Astrocyte of the spinal cord (primary cell): ENCODE data around the gene SLC9A9.

Experiments
- DNase-seq: peaks from one replicate; pipeline ENCODE4 v3.0.0; 2011; ENCODE audit warnings: low read depth, low spot score
- H3K4me3 ChIP-seq: 2 replicates; pipeline ENCODE4 v1.5.1; 2011; ENCODE audit warnings: low read depth, mild to moderate bottlenecking, low read length, moderate library complexity
- in situ Hi-C: cut with HindIII; loops from 2 replicates; pipeline ENCODE4 v1.10.0; 2017; ENCODE audit warnings: low sequenced_read_pairs
- TF ChIP-seq, protein P1 (sequence below): IDR thresholded peaks from 2 replicates; pipeline ENCODE4 v1.5.1; 2012; ENCODE audit warnings: low read depth, mild to moderate bottlenecking, low read length, inconsistent platforms

The SLC9A9 gene

DNA sequence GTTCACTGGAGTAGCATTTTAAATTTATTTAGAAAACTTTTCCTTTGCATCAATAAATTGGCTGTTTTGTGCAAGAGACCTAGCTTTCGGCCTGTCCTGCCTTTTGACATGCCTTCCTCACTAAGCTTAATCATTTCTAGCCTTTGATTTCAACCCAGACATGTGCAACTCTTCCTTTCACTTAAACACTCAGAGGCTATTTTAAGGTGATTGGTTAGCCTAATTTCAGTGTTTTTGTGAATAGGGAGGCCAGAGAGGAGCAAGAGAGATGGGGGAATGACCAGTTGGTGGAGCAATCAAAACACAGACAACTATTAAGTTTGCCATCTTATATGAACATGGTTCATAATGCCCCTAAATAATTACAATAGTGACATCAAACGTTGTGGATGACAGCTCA, 333.4 kb downstream of the SLC9A9 start:
- in situ Hi-C loops = no loop called here

DNA sequence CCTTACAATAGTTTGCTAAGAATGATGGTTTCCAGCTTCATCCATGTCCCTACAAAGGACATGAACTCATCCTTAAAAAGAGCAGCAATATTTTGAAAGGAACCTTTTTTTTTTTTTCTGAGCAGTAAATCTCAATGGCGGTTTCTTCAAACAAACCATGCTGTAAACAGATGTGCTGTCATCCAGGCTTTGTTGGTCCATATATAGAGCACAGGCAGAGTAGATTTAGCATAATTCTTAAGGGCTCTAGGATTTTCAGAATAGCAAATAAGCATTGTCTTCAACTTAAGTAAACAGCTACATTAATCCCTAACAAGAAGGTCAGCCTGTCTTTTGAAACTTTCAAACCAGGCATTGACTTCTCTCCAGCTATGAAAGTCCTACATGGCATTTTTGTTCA, 334.2 kb downstream of the SLC9A9 start:
- TF ChIP-seq, protein P1, sequence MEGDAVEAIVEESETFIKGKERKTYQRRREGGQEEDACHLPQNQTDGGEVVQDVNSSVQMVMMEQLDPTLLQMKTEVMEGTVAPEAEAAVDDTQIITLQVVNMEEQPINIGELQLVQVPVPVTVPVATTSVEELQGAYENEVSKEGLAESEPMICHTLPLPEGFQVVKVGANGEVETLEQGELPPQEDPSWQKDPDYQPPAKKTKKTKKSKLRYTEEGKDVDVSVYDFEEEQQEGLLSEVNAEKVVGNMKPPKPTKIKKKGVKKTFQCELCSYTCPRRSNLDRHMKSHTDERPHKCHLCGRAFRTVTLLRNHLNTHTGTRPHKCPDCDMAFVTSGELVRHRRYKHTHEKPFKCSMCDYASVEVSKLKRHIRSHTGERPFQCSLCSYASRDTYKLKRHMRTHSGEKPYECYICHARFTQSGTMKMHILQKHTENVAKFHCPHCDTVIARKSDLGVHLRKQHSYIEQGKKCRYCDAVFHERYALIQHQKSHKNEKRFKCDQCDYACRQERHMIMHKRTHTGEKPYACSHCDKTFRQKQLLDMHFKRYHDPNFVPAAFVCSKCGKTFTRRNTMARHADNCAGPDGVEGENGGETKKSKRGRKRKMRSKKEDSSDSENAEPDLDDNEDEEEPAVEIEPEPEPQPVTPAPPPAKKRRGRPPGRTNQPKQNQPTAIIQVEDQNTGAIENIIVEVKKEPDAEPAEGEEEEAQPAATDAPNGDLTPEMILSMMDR = no peak
- no peak overlapping the region for H3K4me3 ChIP-seq
- in situ Hi-C loops = no loop called here
- DNase-seq = no peak

More for the DNA sequence above, 333.4 kb downstream of the SLC9A9 start:
- TF ChIP-seq, protein P1 = no peak
- no peak overlapping the region for H3K4me3 ChIP-seq
- DNase-seq = no peak

DNA sequence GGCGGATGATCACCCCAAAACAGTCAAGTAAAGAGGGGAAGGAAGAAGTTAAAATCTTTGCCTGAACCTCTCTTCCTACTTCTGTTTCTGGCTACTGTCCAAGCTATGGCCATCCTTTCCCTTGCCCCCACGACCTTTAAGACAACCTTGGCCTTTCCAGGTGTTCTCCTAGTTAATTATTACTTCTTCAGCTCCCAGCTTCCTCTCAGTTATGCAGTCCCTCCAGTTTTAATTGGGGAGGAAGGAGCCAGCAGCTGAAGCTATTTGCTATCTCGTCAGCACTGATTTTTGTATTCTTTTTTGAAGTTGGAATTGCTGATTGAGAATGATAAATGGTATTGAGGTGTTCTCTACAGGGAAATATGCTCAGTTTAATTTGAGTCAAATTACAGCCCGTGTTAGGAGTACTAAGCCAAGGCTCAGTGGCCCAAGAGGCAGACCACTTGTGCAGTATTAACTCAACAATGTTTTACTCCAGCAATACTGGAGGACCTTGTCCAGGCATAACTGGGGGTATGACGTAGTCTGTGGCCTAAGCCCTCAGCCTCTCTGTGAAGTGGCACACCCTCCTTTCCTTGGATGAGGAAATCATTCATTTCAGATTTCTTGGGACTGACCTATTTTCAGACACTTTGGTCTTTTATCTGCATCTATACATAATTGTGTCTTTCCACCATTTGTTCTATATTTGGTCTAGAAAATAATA, 336.9 kb downstream of the SLC9A9 start:
- TF ChIP-seq, protein P1 = no peak
- in situ Hi-C loops = no loop called here
- DNase-seq = no peak
- H3K4me3 ChIP-seq = no peak overlapping the region

DNA sequence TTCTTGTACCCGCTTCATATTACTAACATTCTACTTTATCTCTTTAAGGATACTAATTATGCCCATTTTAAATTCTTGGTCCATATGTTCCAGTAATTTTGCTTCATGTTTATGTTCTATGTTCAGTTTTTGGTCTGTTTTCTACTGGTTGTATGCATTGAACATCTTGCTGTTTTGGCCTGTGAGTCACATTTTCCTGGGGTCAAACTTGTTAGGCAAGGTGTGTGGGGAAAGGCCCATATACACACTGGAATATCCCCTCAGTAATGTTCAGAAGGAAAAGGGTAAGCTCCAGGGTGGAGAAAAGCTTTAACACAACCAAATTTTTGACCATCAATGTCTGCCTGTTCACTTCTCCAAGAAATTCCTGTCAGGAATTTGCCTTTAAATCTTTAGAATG, 337.7 kb downstream of the SLC9A9 start:
- no peak for DNase-seq
- TF ChIP-seq, protein P1 = no peak
- H3K4me3 ChIP-seq = no peak overlapping the region
- in situ Hi-C loops = no loop called here

DNA sequence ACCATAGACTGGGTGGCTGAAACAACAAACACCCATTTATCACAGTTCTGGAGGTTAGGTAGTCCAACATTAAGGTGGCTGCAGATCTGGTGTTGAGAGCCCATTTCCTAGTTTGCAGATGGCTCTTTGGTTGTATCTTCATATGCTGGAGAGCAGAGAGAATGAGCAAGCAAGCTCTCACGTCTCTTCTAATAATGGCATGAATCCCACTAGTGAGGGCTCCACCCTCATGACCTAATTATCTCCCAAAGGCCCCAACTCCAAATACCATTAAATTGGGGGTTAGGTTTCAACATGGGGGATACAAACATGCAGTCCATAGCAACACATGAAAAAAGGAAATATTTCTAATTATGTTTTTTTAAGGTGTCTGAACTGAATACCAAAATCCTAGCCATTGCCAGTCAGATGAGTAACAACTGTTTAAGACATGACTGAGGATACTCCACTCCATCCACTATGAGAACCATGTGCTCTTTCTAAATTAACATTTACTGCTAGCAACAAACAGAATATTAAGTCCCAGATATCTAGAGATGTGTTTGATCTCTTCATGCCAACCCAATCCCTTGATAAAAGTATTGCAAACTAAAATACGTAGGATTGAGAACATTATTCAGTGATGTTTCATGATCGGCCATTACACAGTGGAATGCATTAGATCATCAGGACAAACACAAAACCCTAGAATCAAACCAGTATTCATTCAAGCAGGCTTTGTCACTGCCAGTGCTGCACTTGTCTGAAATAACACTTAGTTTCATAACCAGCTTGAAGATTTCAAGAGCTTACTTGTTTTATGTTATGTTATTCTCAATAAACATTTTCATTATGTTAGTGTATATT, 340.3 kb downstream of the SLC9A9 start:
- in situ Hi-C loops = no loop called here
- peak; percentile 84 for DNase-seq
- TF ChIP-seq, protein P1 = no peak
- no peak overlapping the region for H3K4me3 ChIP-seq

DNA sequence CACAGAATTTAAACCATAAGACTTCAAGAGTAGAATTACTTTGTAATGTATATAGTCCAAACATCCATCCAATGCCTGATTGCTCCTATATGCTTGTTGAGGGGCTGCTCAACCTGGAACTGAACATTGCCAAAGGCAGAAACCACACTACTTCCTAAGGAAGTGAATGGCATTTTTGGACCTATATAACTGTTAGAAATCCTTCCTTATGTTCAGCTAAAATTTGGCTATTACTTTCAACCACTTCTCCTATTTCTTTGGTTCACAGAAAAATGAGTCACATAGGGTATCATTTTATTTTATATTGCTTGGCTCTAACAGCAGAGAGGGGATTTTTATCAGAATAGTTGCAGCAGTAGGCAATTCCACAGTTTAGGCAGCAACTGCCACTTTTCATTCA, 342.1 kb downstream of the SLC9A9 start:
- DNase-seq = no peak
- H3K4me3 ChIP-seq = no peak overlapping the region
- TF ChIP-seq, protein P1 = no peak
- in situ Hi-C loops = no loop called here
